Activated CD8-positive, alpha-beta T cell treated with anti-CD3 and anti-CD28 coated beads, Interleukin-2, amount 10 ng/mL, durations not matched to agents 7 days and 5 days (primary cell): ENCODE measurements around the gene HOXA6. TPM values are rescaled to one million over a fixed set of nuclear protein-coding genes. Genes with fewer than 3 reads are reported as not detected.
A peak's percentile ranks its signal among the peaks of the same experiment; 100 is the strongest.

Experiments used
- ATAC-seq: fragments of 150-1000 bp; cut with Tn5 transposase; one replicate; pipeline ENCODE4 v1.10.0; 2021; ENCODE audit warnings: moderate library complexity
- CTCF ChIA-PET: fragments of 350-600 bp; sonication (Branson Sonifier 250); formaldehyde crosslinking; loops from one replicate; lab custom pipeline; 2021; ENCODE audit warnings: antibody characterized with exemption; lab: Charles Lee
- POLR2A ChIA-PET: fragments of 350-600 bp; sonication (Branson Sonifier 250); formaldehyde crosslinking; loops from one replicate; lab custom pipeline; 2021; ENCODE audit warnings: antibody characterized with exemption; lab: Charles Lee
- DNase-seq: peaks from one replicate; pipeline ENCODE4 v3.0.0-alpha.2; 2020
- H3K27ac Mint-ChIP-seq: one replicate; pipeline ENCODE4 v1.8.0; 2021; ENCODE audit warnings: mild to moderate bottlenecking, mixed read lengths
- H3K27me3 Mint-ChIP-seq: one replicate; pipeline ENCODE4 v1.8.0; 2021; ENCODE audit warnings: low read depth, mixed read lengths
- H3K36me3 Mint-ChIP-seq: one replicate; pipeline ENCODE4 v1.8.0; 2021; ENCODE audit warnings: low read depth, mixed read lengths
- H3K4me1 Mint-ChIP-seq: one replicate; pipeline ENCODE4 v1.8.0; 2021; ENCODE audit warnings: low read depth, mixed read lengths
- H3K4me3 Mint-ChIP-seq: one replicate; pipeline ENCODE4 v1.8.0; 2021; ENCODE audit warnings: mild to moderate bottlenecking, mixed read lengths
- H3K9me3 Mint-ChIP-seq: one replicate; pipeline ENCODE4 v1.8.0; 2022; ENCODE audit warnings: mixed read lengths; ENCODE audit not compliant: insufficient read depth
- total RNA-seq, 2 experiments: library from RNA; stranded (reverse); gene quantifications; one replicate each; pipeline ENCODE4 v1.2.3, GENCODE V29; 2021

The HOXA6 gene
- total RNA-seq, 2 experiments from 2014 or later, result not detected

- Mint-ChIP-seq H3K27ac (no peak overlapping the region), H3K27me3 (peaks cover 90% of the 10 kb centered on the region), H3K9me3 (no peaks in the 10 kb centered on the region), H3K4me3 (peak overlapping the region; percentile 56), H3K4me1 (peaks cover 36% of the 10 kb centered on the region), H3K36me3 (peaks cover 6% of the 10 kb centered on the region)
- ChIA-PET CTCF (interaction anchor here (0.7 to 2.5 kb wide), 15 partner anchors 9 to 469 kb away, joined by 3 to 13 read pairs (median 4); partner anchors contain the start of gene HOXA4), POLR2A (interaction anchor here (0.5 kb wide), 1 partner anchor 1057 kb away, joined by 4 read pairs; no protein-coding TSS in a partner anchor)
- DNase-seq (peak; percentile 67), ATAC-seq (peak; percentile 76)
Measured at GRCh38 chr7:27150568-27151340, 3.2 kb upstream of the HOXA6 start.

DNA sequence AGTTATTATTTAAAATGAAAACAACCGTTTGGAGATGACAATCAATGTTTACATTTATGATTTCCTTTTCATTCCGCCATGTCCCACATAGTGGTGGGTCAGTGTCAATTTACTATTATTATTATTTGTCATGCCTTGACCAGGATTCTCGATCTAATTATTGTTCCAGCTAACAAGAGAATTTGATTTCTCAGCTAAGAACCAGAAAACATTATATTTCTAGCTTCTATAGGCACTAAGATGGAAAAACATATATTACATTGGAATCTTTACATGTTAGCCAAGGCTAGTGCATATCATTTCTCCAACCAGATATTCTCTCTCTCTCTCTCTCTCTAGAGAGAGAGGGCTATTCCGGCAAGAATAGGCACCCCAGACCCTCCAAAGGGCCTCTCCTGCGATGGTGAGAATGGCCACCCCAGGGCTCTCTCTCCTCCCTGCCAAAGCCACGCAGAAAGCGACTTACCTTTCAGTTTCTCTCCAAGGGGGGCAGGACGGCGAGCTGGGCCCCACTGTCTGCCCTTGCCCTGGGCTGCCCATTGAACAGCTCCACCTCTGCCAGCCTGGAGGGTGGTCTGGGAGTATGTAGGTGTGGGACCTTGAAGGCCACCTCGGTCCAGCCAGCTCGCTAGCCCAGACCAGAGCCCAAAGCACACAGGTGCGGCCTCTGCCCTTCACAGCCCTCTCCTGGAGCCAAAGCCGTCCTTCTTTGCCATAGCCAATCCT lies 2.4 kb upstream of the HOXA6 start:
- no peak for ATAC-seq
- CTCF ChIA-PET, result interaction anchor here (0.6 to 2.5 kb wide), 17 partner anchors 9 to 1302 kb away, joined by 3 to 13 read pairs (median 4); partner anchors contain the start of gene HOXA4
- H3K27me3 Mint-ChIP-seq, result peaks cover 84% of the 10 kb centered on the region
- no peaks in the 10 kb centered on the region for H3K9me3 Mint-ChIP-seq
- POLR2A ChIA-PET, result no interaction called here
- no peak overlapping the region for H3K27ac Mint-ChIP-seq
- H3K36me3 Mint-ChIP-seq, result peaks cover 3% of the 10 kb centered on the region
- H3K4me3 Mint-ChIP-seq, result peak overlapping the region; percentile 56
- no peak for DNase-seq
- H3K4me1 Mint-ChIP-seq, result peaks cover 33% of the 10 kb centered on the region

- Mint-ChIP-seq H3K36me3 (no peaks in the 10 kb centered on the region), H3K27ac (no peak overlapping the region), H3K27me3 (peaks cover 75% of the 10 kb centered on the region), H3K4me3 (no peak overlapping the region), H3K9me3 (no peaks in the 10 kb centered on the region), H3K4me1 (peaks cover 28% of the 10 kb centered on the region)
- no peak for DNase-seq
- CTCF ChIA-PET, result interaction anchor here (0.6 to 2.5 kb wide), 9 partner anchors 10 to 1301 kb away, joined by 3 to 13 read pairs (median 5); no protein-coding TSS in a partner anchor
- ATAC-seq, result no peak
- POLR2A ChIA-PET, result no interaction called here
Measured at GRCh38 chr7:27148756-27149641, 1.4 kb upstream of the HOXA6 start.

DNA sequence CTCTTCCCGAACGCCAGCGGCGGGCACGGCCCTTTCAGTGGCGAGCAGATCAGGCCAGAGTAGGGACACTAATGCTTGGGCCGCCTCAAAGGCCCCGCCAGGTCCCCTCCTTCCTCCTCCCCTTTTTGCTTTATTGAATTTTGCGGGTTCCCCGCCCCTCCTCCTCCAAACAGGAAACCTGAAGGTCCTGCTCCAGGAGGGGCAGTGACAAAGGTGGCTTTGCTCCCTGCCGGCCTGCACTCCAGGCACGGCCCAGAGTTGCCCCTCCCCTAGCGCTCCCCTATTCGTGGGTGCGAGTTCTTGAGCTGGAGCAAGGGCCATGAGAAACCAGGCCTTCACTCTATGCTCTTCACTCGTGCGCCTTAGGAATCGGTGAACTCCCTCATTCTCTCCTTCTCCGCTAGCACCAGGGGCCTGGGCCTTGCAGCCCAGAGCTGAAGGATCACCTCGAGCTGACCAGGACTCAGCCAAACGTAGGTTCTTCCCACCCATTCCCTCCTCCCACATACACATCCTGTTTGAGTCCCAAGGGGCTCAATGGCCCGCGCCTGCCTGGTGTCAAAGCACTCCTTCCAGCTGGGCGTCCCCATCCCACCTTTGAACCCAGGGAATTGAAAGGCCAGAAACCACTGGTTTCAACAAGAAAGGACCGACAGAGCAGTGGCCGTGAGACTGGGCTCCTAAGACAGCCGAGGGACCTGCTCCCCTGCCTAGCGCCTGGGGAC lies 619 bp upstream of the HOXA6 start:
- ChIA-PET POLR2A (no interaction called here), CTCF (interaction anchor here (1.6 to 1.8 kb wide), 2 partner anchors 466 to 468 kb away, joined by 3 to 4 read pairs; no protein-coding TSS in a partner anchor)
- H3K27ac Mint-ChIP-seq, result no peak overlapping the region
- H3K36me3 Mint-ChIP-seq, result no peaks in the 10 kb centered on the region
- peaks cover 28% of the 10 kb centered on the region for H3K4me1 Mint-ChIP-seq
- no peaks in the 10 kb centered on the region for H3K9me3 Mint-ChIP-seq
- no peak for ATAC-seq
- peak overlapping the region; percentile 15 for H3K4me3 Mint-ChIP-seq
- peaks cover 67% of the 10 kb centered on the region for H3K27me3 Mint-ChIP-seq
- no peak for DNase-seq

GRCh38 chr7:27146491-27147198 lies 929 bp downstream of the HOXA6 start:
- POLR2A ChIA-PET, result no interaction called here
- CTCF ChIA-PET, result no interaction called here
- Mint-ChIP-seq H3K27me3 (peaks cover 57% of the 10 kb centered on the region), H3K27ac (no peak overlapping the region), H3K9me3 (no peaks in the 10 kb centered on the region), H3K4me1 (peaks cover 21% of the 10 kb centered on the region), H3K36me3 (no peaks in the 10 kb centered on the region), H3K4me3 (no peak overlapping the region)
- ATAC-seq (no peak), DNase-seq (no peak)

DNA sequence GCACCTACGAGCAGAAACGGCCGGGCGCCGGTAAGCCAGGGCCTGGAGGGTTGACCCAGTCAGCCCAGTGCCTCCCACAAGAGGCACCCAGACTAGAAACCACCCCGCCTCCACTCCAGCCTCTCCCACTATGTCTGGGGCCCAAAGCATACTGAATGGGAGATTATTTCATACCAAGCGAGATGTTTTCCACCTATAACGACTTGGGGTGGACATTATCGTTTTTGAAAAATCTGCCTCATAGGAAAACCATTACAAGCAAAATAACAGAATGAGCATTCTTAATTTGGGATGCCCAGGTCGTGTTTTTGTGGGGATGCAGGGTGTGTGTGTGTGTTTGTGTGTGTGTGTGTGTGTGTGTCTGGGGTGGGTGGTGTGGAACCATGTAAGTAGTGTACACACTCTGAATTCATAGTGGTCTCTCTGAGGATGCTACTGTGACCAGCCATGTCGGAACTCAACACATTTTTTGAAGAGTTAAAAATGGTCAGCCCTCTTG lies 1.6 kb downstream of the HOXA6 start:
- no peak for ATAC-seq
- H3K27me3 Mint-ChIP-seq, result peaks cover 51% of the 10 kb centered on the region

GRCh38 chr7:27145165-27145913 lies 2.2 kb downstream of the HOXA6 start:
- DNase-seq (no peak), ATAC-seq (no peak)
- Mint-ChIP-seq H3K27me3 (peaks cover 46% of the 10 kb centered on the region), H3K27ac (no peak overlapping the region), H3K9me3 (no peaks in the 10 kb centered on the region), H3K4me3 (no peak overlapping the region), H3K4me1 (peaks cover 8% of the 10 kb centered on the region), H3K36me3 (no peaks in the 10 kb centered on the region)
- CTCF ChIA-PET, result interaction anchor here (0.5 kb wide), 1 partner anchor 298 kb away, joined by 4 read pairs; no protein-coding TSS in a partner anchor
- POLR2A ChIA-PET, result no interaction called here

More for the DNA sequence above, 1.6 kb downstream of the HOXA6 start:
- ChIA-PET POLR2A (no interaction called here), CTCF (interaction anchor here (0.5 kb wide), 1 partner anchor 298 kb away, joined by 4 read pairs; no protein-coding TSS in a partner anchor)
- no peaks in the 10 kb centered on the region for H3K9me3 Mint-ChIP-seq
- no peaks in the 10 kb centered on the region for H3K36me3 Mint-ChIP-seq
- H3K27ac Mint-ChIP-seq, result no peak overlapping the region
- DNase-seq, result no peak
- peaks cover 14% of the 10 kb centered on the region for H3K4me1 Mint-ChIP-seq
- no peak overlapping the region for H3K4me3 Mint-ChIP-seq

- Mint-ChIP-seq H3K9me3 (no peaks in the 10 kb centered on the region), H3K36me3 (no peaks in the 10 kb centered on the region), H3K27ac (no peak overlapping the region), H3K4me3 (no peak overlapping the region), H3K27me3 (peaks cover 40% of the 10 kb centered on the region), H3K4me1 (peaks cover 6% of the 10 kb centered on the region)
- CTCF ChIA-PET, result interaction anchor here (0.8 kb wide), 1 partner anchor 462 kb away, joined by 3 read pairs; no protein-coding TSS in a partner anchor
- POLR2A ChIA-PET, result no interaction called here
- no peak for ATAC-seq
- DNase-seq, result no peak
Measured at GRCh38 chr7:27144781-27145164, 2.8 kb downstream of the HOXA6 start.

DNA sequence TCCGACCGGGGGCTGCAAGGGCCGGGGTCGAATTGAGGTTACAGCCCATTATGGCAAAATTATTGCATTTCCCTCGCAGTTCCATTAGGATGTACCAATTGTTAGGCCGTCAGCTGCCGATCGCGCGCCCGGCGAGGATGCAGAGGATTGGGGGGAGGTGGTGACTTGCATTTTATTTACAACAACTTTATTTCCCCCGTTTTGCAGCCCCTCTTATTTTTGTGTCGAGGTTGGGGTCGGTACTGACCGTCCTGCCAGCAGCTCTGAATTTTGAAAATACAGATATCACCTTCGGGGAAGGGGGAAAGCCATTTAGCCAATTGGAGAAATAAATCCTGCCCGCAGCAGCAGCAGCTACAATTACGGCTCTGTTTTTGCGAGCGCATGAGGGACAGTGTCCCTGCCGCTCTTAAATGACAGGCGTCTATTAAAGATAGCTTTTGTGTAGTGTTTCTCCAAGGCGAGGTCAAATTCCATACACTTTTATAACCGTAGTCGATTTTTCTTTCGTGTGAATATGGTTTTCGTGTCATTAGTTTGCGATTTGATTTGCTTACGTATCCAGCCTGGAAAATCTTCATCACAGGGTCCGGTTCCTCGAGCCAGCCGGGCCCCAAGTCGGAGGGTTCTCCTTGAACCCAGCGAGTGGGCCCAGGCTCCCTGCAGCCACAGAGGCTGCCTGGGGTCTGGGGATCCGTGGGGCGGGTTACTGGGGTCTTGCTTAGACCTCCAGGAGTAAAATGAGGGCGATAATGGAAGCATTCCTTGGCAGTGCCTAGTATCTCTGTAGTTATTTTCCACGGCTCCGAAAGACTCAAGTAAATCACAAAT lies 3.4 kb downstream of the HOXA6 start:
- peaks cover 36% of the 10 kb centered on the region for H3K27me3 Mint-ChIP-seq
- ATAC-seq, result no peak

More for the DNA sequence above, 3.4 kb downstream of the HOXA6 start:
- Mint-ChIP-seq H3K27ac (no peak overlapping the region), H3K36me3 (no peaks in the 10 kb centered on the region), H3K4me1 (peaks cover 6% of the 10 kb centered on the region), H3K4me3 (no peak overlapping the region), H3K9me3 (no peaks in the 10 kb centered on the region)
- CTCF ChIA-PET, result interaction anchor here (0.8 to 1.0 kb wide), 3 partner anchors 13 to 461 kb away, joined by 3 read pairs; partner anchors contain the start of gene HOXA4
- DNase-seq, result no peak
- POLR2A ChIA-PET, result no interaction called here
